ENCODE results near the gene CTNNA1.

The CTNNA1 gene

DNA sequence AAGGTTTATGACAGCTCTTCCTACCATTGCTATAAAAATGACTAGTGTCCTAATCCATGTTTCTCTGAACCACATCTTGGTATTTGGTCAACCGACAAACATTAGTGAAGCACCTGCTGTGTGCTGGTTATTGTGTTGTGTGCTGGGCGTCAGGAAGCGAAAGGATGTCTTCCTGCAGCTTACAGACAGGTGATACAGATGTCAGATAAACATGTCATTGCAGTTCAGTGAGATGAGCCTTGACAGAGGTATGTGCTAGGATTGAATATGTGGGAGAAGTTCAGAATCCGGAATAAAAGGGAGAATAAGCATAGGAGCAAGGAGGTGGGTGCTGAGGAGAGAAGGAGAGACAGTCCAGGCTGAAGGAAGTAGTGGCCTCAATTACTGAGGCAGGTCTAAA, 20.3 kb upstream of the CTNNA1 start:
- no peak for TF ChIP-seq EZH2phosphoT487 (conservative IDR thresholded peaks at IDR 0.05; ENCODE audit: low read length)
- TF ChIP-seq, protein P1, sequence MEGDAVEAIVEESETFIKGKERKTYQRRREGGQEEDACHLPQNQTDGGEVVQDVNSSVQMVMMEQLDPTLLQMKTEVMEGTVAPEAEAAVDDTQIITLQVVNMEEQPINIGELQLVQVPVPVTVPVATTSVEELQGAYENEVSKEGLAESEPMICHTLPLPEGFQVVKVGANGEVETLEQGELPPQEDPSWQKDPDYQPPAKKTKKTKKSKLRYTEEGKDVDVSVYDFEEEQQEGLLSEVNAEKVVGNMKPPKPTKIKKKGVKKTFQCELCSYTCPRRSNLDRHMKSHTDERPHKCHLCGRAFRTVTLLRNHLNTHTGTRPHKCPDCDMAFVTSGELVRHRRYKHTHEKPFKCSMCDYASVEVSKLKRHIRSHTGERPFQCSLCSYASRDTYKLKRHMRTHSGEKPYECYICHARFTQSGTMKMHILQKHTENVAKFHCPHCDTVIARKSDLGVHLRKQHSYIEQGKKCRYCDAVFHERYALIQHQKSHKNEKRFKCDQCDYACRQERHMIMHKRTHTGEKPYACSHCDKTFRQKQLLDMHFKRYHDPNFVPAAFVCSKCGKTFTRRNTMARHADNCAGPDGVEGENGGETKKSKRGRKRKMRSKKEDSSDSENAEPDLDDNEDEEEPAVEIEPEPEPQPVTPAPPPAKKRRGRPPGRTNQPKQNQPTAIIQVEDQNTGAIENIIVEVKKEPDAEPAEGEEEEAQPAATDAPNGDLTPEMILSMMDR (IDR thresholded peaks at IDR 0.05; ENCODE audit: insufficient read depth, low read length, poor library complexity, severe bottlenecking): no peak
- H2AFZ ChIP-seq (ENCODE audit: low read depth, low read length, severe bottlenecking): no peak overlapping the region
- no peaks in the 10 kb centered on the region for H3F3A ChIP-seq (ENCODE audit: insufficient read depth)
- H3K4me2 ChIP-seq (ENCODE audit: low read depth, low read length, poor library complexity, severe bottlenecking): no peak overlapping the region
- H3K27ac ChIP-seq (ENCODE audit: low read depth, low read length): no peak overlapping the region
- H3K27me3 ChIP-seq (ENCODE audit: low read length): no peaks in the 10 kb centered on the region
- no peak overlapping the region for H3K4me3 ChIP-seq (ENCODE audit: insufficient read depth, low read length, poor library complexity, severe bottlenecking)
- no peaks in the 10 kb centered on the region for H3K79me2 ChIP-seq (ENCODE audit: insufficient read depth, low read length)
- no peaks in the 10 kb centered on the region for H3K9me2 ChIP-seq (replicated peaks; ENCODE audit: insufficient read depth, low read length)
- H3K9me3 ChIP-seq (ENCODE audit: insufficient read depth, low read length): no peaks in the 10 kb centered on the region
- no peaks in the 10 kb centered on the region for H3K36me3 ChIP-seq (ENCODE audit: low read length)
- no peak overlapping the region for H3K9ac ChIP-seq (ENCODE audit: low read length)
- H4K20me1 ChIP-seq (ENCODE audit: low read depth, low read length): no peaks in the 10 kb centered on the region

DNA sequence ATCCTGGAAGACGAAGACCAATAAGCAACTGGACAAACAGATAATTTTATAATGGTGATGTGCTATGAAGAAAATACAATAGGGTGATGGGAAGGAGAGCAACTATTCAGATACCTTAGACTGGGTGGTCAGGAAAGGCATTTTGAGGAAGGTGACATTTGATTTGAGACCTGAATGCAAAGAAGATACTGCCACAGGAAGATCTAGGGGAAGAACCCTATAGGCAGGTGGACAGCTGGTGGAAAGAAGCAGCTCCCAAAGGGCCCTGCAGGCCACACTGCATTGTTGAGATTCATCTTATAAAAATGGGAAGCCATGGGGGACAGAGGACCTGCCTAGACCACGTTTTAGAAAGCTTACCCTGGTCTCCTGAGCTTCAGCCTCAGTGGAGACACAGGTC, 19.7 kb upstream of the CTNNA1 start:
- Histone ChIP-seq H3K27me3 (ENCODE audit: low read length) (no peaks in the 10 kb centered on the region), H3K9me3 (ENCODE audit: insufficient read depth, low read length) (no peaks in the 10 kb centered on the region), H3K9me2 (replicated peaks; ENCODE audit: insufficient read depth, low read length) (no peaks in the 10 kb centered on the region), H3K4me3 (ENCODE audit: insufficient read depth, low read length, poor library complexity, severe bottlenecking) (no peak overlapping the region), H4K20me1 (ENCODE audit: low read depth, low read length) (no peaks in the 10 kb centered on the region), H3F3A (ENCODE audit: insufficient read depth) (no peaks in the 10 kb centered on the region), H3K27ac (ENCODE audit: low read depth, low read length) (no peak overlapping the region), H3K9ac (ENCODE audit: low read length) (no peak overlapping the region), H3K79me2 (ENCODE audit: insufficient read depth, low read length) (no peaks in the 10 kb centered on the region), H3K4me2 (ENCODE audit: low read depth, low read length, poor library complexity, severe bottlenecking) (no peak overlapping the region), H2AFZ (ENCODE audit: low read depth, low read length, severe bottlenecking) (no peak overlapping the region), H3K36me3 (ENCODE audit: low read length) (no peaks in the 10 kb centered on the region)
- TF ChIP-seq EZH2phosphoT487 (conservative IDR thresholded peaks at IDR 0.05; ENCODE audit: low read length): no peak
- TF ChIP-seq, protein P1 (IDR thresholded peaks at IDR 0.05; ENCODE audit: insufficient read depth, low read length, poor library complexity, severe bottlenecking): no peak

DNA sequence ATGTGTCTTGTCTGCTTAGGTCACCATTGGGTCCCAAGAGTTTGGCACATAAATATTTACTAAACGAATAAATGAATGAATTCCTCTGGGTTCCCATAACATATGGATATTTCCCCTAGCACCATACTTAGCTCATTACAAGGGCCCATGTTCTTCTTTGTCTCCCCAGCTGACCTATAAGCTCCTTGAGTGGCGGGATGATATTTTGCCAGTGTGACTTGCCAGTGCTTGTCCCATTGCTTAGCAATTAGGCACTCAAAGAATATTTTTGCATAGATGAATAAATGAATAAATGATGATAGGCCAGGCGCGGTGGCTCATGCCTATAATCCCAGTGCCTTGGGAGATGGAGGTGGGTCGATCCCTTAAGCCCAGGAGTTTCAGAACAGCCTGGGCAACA, 16.9 kb upstream of the CTNNA1 start:
- Histone ChIP-seq H3K9me3 (ENCODE audit: insufficient read depth, low read length) (no peaks in the 10 kb centered on the region), H2AFZ (ENCODE audit: low read depth, low read length, severe bottlenecking) (no peak overlapping the region), H3K27me3 (ENCODE audit: low read length) (no peaks in the 10 kb centered on the region), H3K4me2 (ENCODE audit: low read depth, low read length, poor library complexity, severe bottlenecking) (no peak overlapping the region), H3K27ac (ENCODE audit: low read depth, low read length) (no peak overlapping the region), H3F3A (ENCODE audit: insufficient read depth) (no peaks in the 10 kb centered on the region), H3K79me2 (ENCODE audit: insufficient read depth, low read length) (no peaks in the 10 kb centered on the region), H3K4me3 (ENCODE audit: insufficient read depth, low read length, poor library complexity, severe bottlenecking) (no peak overlapping the region), H4K20me1 (ENCODE audit: low read depth, low read length) (no peaks in the 10 kb centered on the region), H3K9ac (ENCODE audit: low read length) (no peak overlapping the region), H3K9me2 (replicated peaks; ENCODE audit: insufficient read depth, low read length) (no peaks in the 10 kb centered on the region), H3K36me3 (ENCODE audit: low read length) (no peaks in the 10 kb centered on the region)
- TF ChIP-seq, protein P1 (IDR thresholded peaks at IDR 0.05; ENCODE audit: insufficient read depth, low read length, poor library complexity, severe bottlenecking): no peak
- TF ChIP-seq EZH2phosphoT487 (conservative IDR thresholded peaks at IDR 0.05; ENCODE audit: low read length): no peak

Measured in SU-DHL-6 (cell line).